ENCODE results near the gene APOL1.
"Not testable (repeated sequence)": the region's sequence is repeated elsewhere in the genome, so short reads cannot be mapped to it uniquely, and the experiment has no call there.

Gene APOL1

GRCh38 chr22:36287881-36288515 is 35.1 kb downstream of the APOL1 start:
- DNase-seq (ENCODE audit: low read depth, low spot score): no peak
- H3K4me3 ChIP-seq (ENCODE audit: low read length): no peak overlapping the region

DNA sequence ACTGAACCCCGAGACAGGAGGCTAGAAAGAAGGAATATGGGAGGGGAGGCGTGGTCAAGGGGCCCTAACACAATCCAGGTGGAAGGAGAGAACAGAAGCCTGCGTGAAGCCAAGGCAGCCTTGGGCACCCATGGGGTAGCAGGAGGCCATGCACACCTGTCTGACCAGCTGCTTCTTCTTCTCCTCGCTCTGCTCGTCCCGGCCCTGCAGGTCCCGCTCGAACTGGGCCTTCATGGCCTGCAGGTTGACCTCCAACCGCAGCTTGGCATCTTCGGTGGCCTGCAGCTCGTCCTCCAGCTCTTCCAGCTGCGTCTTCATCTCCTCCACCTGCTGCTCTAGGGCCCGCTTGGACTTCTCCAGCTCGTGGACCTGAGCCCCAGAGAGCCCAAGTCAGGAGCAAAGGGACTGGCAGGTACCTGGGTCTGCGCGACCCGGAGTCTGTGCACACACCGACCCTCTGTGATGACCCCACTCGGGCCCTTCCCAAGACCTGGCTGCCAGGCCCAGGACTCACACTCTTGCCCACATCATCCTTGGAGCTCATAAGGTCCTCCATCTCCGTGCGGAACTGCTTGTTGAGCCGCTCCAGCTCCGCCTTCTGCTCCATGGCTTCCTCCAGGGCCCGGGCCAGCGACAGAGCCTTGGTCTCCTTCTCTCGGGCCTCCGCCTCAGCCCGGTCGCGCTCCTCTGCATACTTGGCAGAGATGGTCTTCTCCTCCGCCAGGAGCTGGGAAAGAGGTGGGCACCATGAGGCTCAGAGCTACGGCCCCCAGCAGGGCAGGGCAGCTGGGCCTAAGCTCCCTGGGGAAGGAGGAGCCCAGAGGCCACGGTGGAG is 35.9 kb downstream of the APOL1 start:
- no peak for DNase-seq (ENCODE audit: low read depth, low spot score)
- no peak overlapping the region for H3K4me3 ChIP-seq (ENCODE audit: low read length)

GRCh38 chr22:36289406-36289870 is 36.5 kb downstream of the APOL1 start:
- DNase-seq (ENCODE audit: low read depth, low spot score): no peak
- no peak overlapping the region for H3K4me3 ChIP-seq (ENCODE audit: low read length)

GRCh38 chr22:36289948-36290371 is 37.0 kb downstream of the APOL1 start:
- not testable (repeated sequence) for H3K4me3 ChIP-seq (ENCODE audit: low read length)
- peak; percentile 28 for DNase-seq (ENCODE audit: low read depth, low spot score)

GRCh38 chr22:36290391-36291075 is 37.6 kb downstream of the APOL1 start:
- H3K4me3 ChIP-seq (ENCODE audit: low read length); DNase-seq (ENCODE audit: low read depth, low spot score): not testable (repeated sequence)

DNA sequence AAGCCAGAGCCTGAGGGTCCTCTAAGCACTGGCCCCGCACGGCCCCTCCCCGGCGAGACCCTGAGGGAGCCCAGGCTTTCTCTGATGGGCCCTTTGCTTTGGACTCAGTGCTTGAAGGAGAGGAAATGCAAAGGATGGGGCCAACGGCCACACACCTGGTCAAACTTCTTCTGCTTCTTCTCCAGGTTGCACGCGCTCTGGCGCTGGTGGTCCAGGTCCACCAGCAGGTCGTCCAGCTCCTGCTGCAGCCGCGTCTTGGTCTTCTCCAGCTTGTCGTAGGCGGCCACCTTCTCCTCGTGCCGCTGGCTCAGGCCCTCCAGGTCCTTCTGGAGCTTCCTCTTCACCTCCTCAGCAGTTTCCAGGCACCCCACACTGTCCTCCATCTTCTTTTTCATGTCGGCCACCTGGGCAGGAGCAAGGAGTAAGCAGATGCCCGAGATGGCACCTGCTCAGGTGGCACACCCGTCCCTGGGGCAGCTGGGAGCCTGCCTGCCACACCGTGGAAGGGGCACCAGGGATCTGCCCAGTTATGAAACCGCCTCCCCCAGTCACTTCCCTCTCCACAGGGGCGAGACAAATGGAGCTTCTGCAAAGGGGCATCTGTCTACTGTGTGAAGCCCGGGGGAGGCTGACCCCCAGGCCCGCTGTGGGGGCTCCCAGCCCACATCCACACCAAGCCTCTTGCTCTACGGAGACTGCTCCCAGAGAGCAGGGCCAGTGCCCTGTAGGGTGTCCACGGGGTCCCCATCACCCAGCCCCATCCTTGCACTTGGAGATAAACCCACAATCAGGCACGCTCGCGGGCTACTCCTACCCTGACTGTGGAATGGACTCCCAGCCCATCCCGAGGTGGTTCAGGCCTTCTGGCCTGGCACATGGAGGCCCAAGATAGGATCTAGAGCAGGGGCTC is 39.2 kb downstream of the APOL1 start:
- no peak for DNase-seq (ENCODE audit: low read depth, low spot score)
- H3K4me3 ChIP-seq (ENCODE audit: low read length): no peak overlapping the region

GRCh38 chr22:36292823-36293530 is 40.0 kb downstream of the APOL1 start:
- H3K4me3 ChIP-seq (ENCODE audit: low read length): no peak overlapping the region
- no peak for DNase-seq (ENCODE audit: low read depth, low spot score)

- no peak for DNase-seq (ENCODE audit: low read depth, low spot score)
- H3K4me3 ChIP-seq (ENCODE audit: low read length): no peak overlapping the region
Observed at GRCh38 chr22:36293606-36294292, 40.8 kb downstream of the APOL1 start.

DNA sequence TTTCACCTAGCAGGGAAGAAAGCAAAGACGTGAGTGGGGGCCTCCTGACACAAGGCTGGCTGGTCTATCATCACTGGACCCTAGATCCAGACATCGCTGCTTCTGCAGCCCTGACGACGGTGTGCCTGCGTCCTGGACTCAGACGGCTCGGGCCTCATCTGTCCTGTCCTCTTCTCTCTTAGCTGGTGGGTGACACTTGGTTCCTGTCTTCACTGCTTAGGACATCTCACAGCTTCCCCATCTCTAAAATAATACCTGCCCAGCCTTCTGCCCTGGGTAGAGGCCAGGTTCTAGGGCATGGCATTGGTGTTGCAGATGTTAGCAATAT is 41.3 kb downstream of the APOL1 start:
- DNase-seq (ENCODE audit: low read depth, low spot score): no peak
- no peak overlapping the region for H3K4me3 ChIP-seq (ENCODE audit: low read length)

- no peak overlapping the region for H3K4me3 ChIP-seq (ENCODE audit: low read length)
- no peak for DNase-seq (ENCODE audit: low read depth, low spot score)
Observed at GRCh38 chr22:36294801-36295200, 41.9 kb downstream of the APOL1 start.

DNA sequence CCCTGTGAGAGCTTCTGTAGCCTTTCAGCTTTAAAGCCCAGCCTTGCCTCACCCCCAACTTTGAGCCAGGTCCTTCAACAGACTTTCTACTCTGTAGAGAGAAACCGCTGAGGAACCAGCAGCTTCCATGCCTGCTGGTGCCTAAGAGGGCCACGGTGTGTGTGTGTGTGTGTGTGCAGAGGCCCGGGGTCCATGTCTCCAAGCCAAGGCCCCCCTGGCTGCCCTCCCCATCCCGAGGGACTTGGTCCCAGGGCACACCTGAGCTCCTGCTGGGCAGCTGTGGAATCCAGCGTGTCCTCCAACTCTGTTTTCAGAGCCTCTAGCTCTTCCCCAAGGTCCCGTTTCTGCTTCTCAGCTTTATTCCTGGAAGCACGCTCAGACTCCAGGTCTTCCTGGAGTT is 42.3 kb downstream of the APOL1 start:
- no peak for DNase-seq (ENCODE audit: low read depth, low spot score)
- H3K4me3 ChIP-seq (ENCODE audit: low read length): no peak overlapping the region

- no peak overlapping the region for H3K4me3 ChIP-seq (ENCODE audit: low read length)
- no peak for DNase-seq (ENCODE audit: low read depth, low spot score)
Observed at GRCh38 chr22:36296690-36297089, 43.8 kb downstream of the APOL1 start.

DNA sequence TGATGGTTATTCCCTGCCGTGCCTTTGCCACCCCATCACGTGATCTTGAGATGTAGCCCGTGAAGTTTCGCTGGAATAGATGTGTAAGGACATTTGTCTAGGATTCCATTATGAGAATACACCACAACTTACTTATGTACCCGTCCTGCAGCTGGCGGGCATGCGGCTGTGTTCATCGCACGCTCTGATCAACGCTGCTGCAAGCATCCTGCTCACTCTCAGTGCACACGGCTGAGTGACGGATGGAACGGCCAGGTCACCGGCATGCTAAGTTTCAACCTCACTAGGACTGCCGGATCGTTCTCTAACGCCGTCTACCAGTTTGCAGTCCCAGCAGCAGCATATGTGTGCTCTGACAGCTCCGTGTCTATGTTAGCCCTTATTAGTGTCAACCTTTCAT is 44.6 kb downstream of the APOL1 start:
- H3K4me3 ChIP-seq (ENCODE audit: low read length): no peak overlapping the region
- no peak for DNase-seq (ENCODE audit: low read depth, low spot score)

DNA sequence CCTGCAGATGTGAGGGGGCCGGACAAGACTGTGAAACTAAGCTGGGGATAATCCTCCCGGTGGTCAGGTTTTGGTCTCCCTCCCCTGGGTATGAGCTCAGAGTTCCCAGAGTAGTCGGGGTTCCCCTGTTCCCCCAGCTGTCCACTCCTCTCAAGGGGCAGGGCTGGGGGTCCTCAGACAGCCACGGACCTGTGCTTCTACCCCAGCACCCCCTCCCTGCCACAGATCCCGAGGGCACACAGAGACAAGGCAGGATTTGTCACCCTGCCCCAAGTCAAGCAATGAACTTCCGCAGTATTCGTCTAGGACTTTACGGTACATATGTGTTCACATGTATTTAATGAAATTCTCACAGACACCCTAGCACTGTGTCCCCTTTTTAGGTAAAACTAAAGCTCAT is 45.2 kb downstream of the APOL1 start:
- DNase-seq (ENCODE audit: low read depth, low spot score): no peak
- no peak overlapping the region for H3K4me3 ChIP-seq (ENCODE audit: low read length)

GRCh38 chr22:36298601-36299000 is 45.7 kb downstream of the APOL1 start:
- no peak overlapping the region for H3K4me3 ChIP-seq (ENCODE audit: low read length)
- no peak for DNase-seq (ENCODE audit: low read depth, low spot score)

DNA sequence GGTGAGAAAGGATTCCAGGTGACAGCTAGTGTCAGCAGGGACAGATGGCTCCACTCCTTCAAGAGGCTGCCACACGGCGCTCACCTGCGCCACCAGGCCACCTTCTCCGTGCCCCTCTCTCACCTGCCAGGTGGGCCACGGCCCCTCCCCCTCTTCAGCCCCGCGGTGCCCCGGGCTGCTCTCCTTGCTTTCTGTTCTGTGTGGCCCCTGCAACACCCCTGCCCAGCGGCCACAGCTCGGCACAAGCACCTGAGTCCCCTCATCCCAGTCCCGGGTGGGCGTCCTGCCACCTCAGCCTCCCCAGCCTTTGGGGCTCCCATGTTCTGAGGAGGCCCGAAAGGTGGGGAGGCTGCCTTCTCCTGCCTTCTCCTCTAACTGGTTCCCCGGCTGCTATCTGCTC is 46.4 kb downstream of the APOL1 start:
- DNase-seq (ENCODE audit: low read depth, low spot score): no peak
- no peak overlapping the region for H3K4me3 ChIP-seq (ENCODE audit: low read length)

DNA sequence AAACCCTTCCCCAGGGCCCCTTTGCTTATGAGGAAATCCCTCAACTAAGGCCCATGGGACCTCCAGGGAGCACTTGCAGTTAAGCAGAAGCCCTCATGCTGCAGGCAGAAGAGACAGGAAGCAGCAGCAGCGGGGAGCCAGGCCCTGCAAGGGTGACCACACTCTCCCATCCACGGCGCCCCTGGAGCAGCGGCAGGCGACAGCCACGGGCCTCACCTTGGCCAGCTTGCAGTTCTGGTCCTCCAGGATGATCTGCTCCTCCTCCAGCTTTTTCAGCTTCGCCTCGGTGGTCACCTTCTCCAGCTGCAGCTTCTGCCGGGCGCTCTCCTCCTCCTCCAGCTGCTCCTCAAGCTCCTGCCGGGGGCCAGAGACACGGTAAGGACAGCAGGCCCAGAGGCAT is 47.0 kb downstream of the APOL1 start:
- H3K4me3 ChIP-seq (ENCODE audit: low read length): no peak overlapping the region
- no peak for DNase-seq (ENCODE audit: low read depth, low spot score)
